Activated CD8-positive, alpha-beta T cell treated with anti-CD3 and anti-CD28 coated beads for 36 hours (primary cell): ENCODE results near the gene SSR4. TPM values are rescaled to one million over a fixed set of nuclear protein-coding genes. Genes with fewer than 3 reads are reported as not detected.

Experiments used
- ATAC-seq: fragments of 200-7000 bp; cut with Tn5 transposase; one replicate; pipeline ENCODE4 v1.10.0; 2021; ENCODE audit warnings: mild to moderate bottlenecking, moderate library complexity
- CTCF ChIA-PET: fragments of 350-600 bp; sonication (Branson Sonifier 250); formaldehyde crosslinking; loops from one replicate; lab custom pipeline; 2021; ENCODE audit warnings: antibody characterized with exemption; lab: Charles Lee
- POLR2A ChIA-PET: fragments of 350-600 bp; sonication (Branson Sonifier 250); formaldehyde crosslinking; loops from one replicate; lab custom pipeline; 2021; ENCODE audit warnings: antibody characterized with exemption; lab: Charles Lee
- DNase-seq: peaks from one replicate; pipeline ENCODE4 v3.0.0-alpha.2; 2020
- H3K27ac Mint-ChIP-seq: one replicate; pipeline ENCODE4 v1.8.0; 2021; ENCODE audit warnings: mild to moderate bottlenecking, mixed read lengths
- H3K27me3 Mint-ChIP-seq: one replicate; pipeline ENCODE4 v1.8.0; 2021; ENCODE audit warnings: mixed read lengths
- H3K36me3 Mint-ChIP-seq: one replicate; pipeline ENCODE4 v1.8.0; 2021; ENCODE audit warnings: low read depth, mixed read lengths
- H3K4me1 Mint-ChIP-seq: one replicate; pipeline ENCODE4 v1.8.0; 2021; ENCODE audit warnings: low read depth, mixed read lengths
- H3K4me3 Mint-ChIP-seq: one replicate; pipeline ENCODE4 v1.8.0; 2021; ENCODE audit warnings: mild to moderate bottlenecking, moderate library complexity, mixed read lengths
- H3K9me3 Mint-ChIP-seq: one replicate; pipeline ENCODE4 v1.8.0; 2021; ENCODE audit warnings: mixed read lengths
- intact Hi-C: fragments of 100-400 bp; cut with micrococcal nuclease; formaldehyde crosslinking; loops from one replicate; pipeline ENCODE4 v1.10.0; 2022
- total RNA-seq, 2 experiments: library from RNA; stranded (reverse); gene quantifications; one replicate each; pipeline ENCODE4 v1.2.3, GENCODE V29; 2021
- TF ChIP-seq, protein P1 (sequence below): fragments of 200-600 bp; IDR thresholded peaks from one replicate; pipeline ENCODE4 v1.8.0; 2022; ENCODE audit warnings: antibody characterized with exemption, mild to moderate bottlenecking

The SSR4 gene
- total RNA-seq, 2 experiments from 2014 or later: 152 to 153 TPM

DNA sequence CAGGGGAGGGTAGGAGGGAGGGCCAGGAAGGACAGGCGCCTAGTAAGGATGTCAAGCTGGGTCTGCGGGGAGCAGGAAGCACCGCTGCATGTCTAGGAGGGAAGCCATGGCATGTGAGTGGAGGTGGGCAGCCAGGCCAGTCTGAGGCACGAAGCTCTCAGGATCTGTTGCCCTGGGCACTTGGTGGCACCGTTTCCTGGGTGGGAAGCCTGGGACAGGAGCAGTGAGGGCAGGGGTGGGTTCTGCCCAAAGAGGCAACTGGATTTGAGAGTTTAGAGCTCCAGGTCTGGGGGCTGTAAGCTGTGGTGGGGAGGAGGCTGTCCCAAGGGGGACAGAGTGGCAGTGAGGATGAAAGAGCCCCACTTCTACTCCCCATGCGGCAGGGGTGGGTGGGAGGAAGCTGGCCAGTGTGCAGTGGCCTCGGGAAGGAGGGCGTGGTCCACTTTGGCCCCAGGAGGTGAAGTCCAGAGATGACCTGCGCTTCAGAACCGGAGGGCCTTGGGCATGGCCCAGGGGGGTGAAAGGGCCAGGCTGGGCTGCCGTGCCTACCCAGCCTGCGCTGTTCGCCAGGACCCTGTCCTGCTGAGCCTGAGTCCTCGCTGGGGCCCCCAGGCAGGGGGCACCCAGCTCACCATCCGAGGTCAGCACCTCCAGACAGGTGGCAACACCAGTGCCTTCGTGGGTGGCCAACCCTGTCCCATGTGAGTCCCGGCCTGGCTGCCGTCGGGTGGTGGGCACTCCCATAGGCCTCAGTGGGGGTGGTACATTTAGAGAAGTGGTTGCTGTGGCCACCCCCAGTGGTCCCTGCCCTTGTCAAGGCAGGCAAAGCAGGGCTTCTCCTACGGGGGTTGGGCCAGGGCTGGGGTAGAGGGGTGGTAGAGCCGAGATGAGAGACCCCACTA lies 21.9 kb upstream of the SSR4 start:
- no peak overlapping the region for H3K4me3 Mint-ChIP-seq
- no peaks in the 10 kb centered on the region for H3K36me3 Mint-ChIP-seq
- DNase-seq (no peak), ATAC-seq (no peak)
- ChIA-PET POLR2A (no interaction called here), CTCF (interaction anchor here (1.2 kb wide), 1 partner anchor 10 kb away, joined by 3 read pairs; no protein-coding TSS in a partner anchor)
- H3K27me3 Mint-ChIP-seq: no peaks in the 10 kb centered on the region
- TF ChIP-seq, protein P1, sequence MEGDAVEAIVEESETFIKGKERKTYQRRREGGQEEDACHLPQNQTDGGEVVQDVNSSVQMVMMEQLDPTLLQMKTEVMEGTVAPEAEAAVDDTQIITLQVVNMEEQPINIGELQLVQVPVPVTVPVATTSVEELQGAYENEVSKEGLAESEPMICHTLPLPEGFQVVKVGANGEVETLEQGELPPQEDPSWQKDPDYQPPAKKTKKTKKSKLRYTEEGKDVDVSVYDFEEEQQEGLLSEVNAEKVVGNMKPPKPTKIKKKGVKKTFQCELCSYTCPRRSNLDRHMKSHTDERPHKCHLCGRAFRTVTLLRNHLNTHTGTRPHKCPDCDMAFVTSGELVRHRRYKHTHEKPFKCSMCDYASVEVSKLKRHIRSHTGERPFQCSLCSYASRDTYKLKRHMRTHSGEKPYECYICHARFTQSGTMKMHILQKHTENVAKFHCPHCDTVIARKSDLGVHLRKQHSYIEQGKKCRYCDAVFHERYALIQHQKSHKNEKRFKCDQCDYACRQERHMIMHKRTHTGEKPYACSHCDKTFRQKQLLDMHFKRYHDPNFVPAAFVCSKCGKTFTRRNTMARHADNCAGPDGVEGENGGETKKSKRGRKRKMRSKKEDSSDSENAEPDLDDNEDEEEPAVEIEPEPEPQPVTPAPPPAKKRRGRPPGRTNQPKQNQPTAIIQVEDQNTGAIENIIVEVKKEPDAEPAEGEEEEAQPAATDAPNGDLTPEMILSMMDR: no peak
- no peaks in the 10 kb centered on the region for H3K9me3 Mint-ChIP-seq
- H3K4me1 Mint-ChIP-seq: peaks cover 4% of the 10 kb centered on the region
- intact Hi-C loops: no loop called here
- H3K27ac Mint-ChIP-seq: no peak overlapping the region

DNA sequence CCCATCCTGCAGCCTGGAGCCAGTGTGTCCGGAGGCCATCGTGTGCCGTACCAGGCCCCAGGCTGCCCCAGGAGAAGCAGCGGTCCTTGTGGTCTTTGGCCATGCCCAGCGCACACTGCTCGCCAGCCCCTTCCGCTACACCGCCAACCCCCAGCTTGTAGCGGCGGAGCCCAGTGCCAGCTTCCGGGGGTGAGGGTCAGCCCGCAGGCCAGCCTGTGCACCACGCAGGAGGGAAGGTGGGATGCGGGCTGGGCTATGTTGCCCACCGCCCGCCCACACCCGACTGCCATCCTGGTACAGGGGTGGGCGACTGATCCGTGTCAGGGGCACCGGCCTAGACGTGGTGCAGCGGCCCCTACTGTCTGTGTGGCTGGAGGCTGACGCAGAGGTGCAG lies 21.3 kb upstream of the SSR4 start:
- Mint-ChIP-seq H3K27ac (no peak overlapping the region), H3K36me3 (no peaks in the 10 kb centered on the region), H3K4me1 (no peaks in the 10 kb centered on the region), H3K9me3 (no peaks in the 10 kb centered on the region), H3K4me3 (no peak overlapping the region), H3K27me3 (no peaks in the 10 kb centered on the region)
- DNase-seq: no peak
- TF ChIP-seq, protein P1: no peak
- ChIA-PET CTCF (no interaction called here), POLR2A (no interaction called here)
- intact Hi-C loops: no loop called here
- ATAC-seq: no peak

DNA sequence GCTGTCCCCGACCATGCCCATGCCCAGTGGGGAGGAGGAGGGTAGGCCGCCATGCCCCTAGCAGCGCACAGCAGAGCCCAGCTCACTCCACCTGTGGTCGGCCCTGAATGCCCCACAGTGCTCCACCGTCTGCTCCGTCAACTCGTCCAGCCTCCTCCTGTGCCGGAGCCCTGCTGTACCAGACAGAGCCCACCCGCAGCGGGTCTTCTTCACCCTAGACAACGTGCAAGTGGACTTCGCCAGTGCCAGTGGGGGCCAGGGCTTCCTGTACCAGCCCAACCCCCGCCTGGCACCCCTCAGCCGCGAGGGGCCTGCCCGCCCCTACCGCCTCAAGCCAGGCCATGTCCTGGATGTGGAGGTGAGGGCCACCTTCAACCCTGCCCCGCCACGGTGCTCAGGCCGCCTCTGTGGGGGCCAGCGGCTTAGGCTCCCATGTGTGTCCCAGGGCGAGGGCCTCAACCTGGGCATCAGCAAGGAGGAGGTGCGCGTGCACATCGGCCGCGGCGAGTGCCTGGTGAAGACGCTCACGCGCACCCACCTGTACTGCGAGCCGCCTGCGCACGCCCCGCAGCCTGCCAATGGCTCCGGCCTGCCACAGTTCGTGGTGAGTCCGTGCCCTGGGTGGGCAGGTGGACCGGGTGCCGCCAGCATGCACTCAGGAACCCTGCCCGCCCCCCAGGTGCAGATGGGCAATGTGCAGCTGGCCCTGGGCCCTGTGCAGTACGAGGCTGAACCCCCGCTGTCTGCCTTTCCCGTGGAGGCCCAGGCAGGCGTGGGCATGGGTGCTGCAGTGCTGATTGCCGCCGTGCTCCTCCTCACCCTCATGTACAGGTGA lies 20.5 kb upstream of the SSR4 start:
- Mint-ChIP-seq H3K4me3 (no peak overlapping the region), H3K4me1 (no peaks in the 10 kb centered on the region), H3K9me3 (no peaks in the 10 kb centered on the region), H3K27ac (no peak overlapping the region), H3K36me3 (no peaks in the 10 kb centered on the region), H3K27me3 (no peaks in the 10 kb centered on the region)
- ATAC-seq: no peak
- no peak for DNase-seq
- POLR2A ChIA-PET: no interaction called here
- TF ChIP-seq, protein P1: no peak
- CTCF ChIA-PET: no interaction called here
- intact Hi-C loops: no loop called here

- CTCF ChIA-PET: no interaction called here
- H3K27me3 Mint-ChIP-seq: peaks cover 1% of the 10 kb centered on the region
- DNase-seq (no peak), ATAC-seq (no peak)
- TF ChIP-seq, protein P1: no peak
- H3K36me3 Mint-ChIP-seq: no peaks in the 10 kb centered on the region
- POLR2A ChIA-PET: no interaction called here
- no peaks in the 10 kb centered on the region for H3K9me3 Mint-ChIP-seq
- H3K4me1 Mint-ChIP-seq: no peaks in the 10 kb centered on the region
- H3K27ac Mint-ChIP-seq: no peak overlapping the region
- H3K4me3 Mint-ChIP-seq: no peak overlapping the region
- intact Hi-C loops: no loop called here
These were observed 19.7 kb upstream of the SSR4 start for GRCh38 chrX:153774576-153775292.
